ENCODE results near the gene LEP.
"Not testable (repeated sequence)": the region's sequence is repeated elsewhere in the genome, so short reads cannot be mapped to it uniquely, and the experiment has no call there.

Gene LEP

GRCh38 chr7:128268233-128268632 lies 27.2 kb downstream of the LEP start:
- H3K27me3 ChIP-seq (ENCODE audit: control insufficient read depth in 1 of 2, insufficient read depth in 2 of 2, low read length in 2 of 2), result peaks cover 12 to 16% of the 10 kb centered on the region in 2 donors
- H3K4me3 ChIP-seq (ENCODE audit: low read depth in 1 of 2, low read length in 2 of 2), result no peak overlapping the region
- peaks cover 37 to 45% of the 10 kb centered on the region in 2 donors for H3K4me1 ChIP-seq (ENCODE audit: control insufficient read depth in 1 of 2, insufficient read depth in 2 of 2, low read length in 2 of 2)
- H3K9me3 ChIP-seq (ENCODE audit: control insufficient read depth in 1 of 2, low read length in 2 of 2), result no peaks in the 10 kb centered on the region
- H3K27ac ChIP-seq (ENCODE audit: low read depth, low read length), result no peak overlapping the region
- H3K36me3 ChIP-seq (ENCODE audit: control insufficient read depth in 1 of 2, insufficient read depth in 2 of 2, low read length in 2 of 2), result no peaks in the 10 kb centered on the region
- H3K9ac ChIP-seq (ENCODE audit: low read depth in 1 of 2, low read length in 2 of 2), result no peak overlapping the region

- peak overlapping the region; percentile 30 to 40 for H3K4me3 ChIP-seq (ENCODE audit: low read depth in 1 of 2, low read length in 2 of 2)
Observed at GRCh38 chr7:128270826-128271272, 29.8 kb downstream of the LEP start.

DNA sequence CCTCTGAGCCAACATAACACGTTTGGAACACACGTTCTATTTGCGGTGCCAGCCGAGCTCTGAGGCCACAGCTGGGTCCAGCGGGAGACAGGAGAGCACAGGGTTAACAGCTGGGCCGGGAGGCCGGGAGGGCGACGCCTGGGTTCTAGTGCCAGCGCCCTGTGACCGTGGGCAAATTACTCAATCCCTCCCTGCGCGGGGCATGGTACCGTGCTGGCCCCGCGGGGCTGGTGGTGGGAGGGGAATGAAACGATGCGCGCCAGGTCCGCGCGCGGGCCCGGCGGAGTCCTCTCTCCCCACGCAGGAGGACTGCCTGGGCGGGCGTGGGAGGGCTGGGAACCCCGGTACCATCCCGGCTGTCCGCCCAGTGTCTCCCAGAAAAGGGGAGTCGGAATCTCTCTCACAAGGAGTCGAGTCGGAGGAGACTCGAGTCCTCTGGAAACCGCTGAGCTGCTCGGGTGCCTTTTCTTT lies 30.4 kb downstream of the LEP start:
- peak overlapping the region; percentile 35 to 40 for H3K4me3 ChIP-seq (ENCODE audit: low read depth in 1 of 2, low read length in 2 of 2)
- peaks cover 12 to 16% of the 10 kb centered on the region in 2 donors for H3K27me3 ChIP-seq (ENCODE audit: control insufficient read depth in 1 of 2, insufficient read depth in 2 of 2, low read length in 2 of 2)
- H3K27ac ChIP-seq (ENCODE audit: low read depth, low read length), result no peak overlapping the region
- H3K9ac ChIP-seq (ENCODE audit: low read depth in 1 of 2, low read length in 2 of 2), result no peak overlapping the region
- H3K9me3 ChIP-seq (ENCODE audit: control insufficient read depth in 1 of 2, low read length in 2 of 2), result no peaks in the 10 kb centered on the region
- no peaks in the 10 kb centered on the region for H3K36me3 ChIP-seq (ENCODE audit: control insufficient read depth in 1 of 2, insufficient read depth in 2 of 2, low read length in 2 of 2)
- peaks cover 18 to 24% of the 10 kb centered on the region in 2 donors for H3K4me1 ChIP-seq (ENCODE audit: control insufficient read depth in 1 of 2, insufficient read depth in 2 of 2, low read length in 2 of 2)

More at GRCh38 chr7:128270826-128271272, 29.8 kb downstream of the LEP start:
- H3K9me3 ChIP-seq (ENCODE audit: control insufficient read depth in 1 of 2, low read length in 2 of 2), result no peaks in the 10 kb centered on the region
- H3K27me3 ChIP-seq (ENCODE audit: control insufficient read depth in 1 of 2, insufficient read depth in 2 of 2, low read length in 2 of 2), result peaks cover 12 to 16% of the 10 kb centered on the region in 2 donors
- no peak overlapping the region for H3K9ac ChIP-seq (ENCODE audit: low read depth in 1 of 2, low read length in 2 of 2)
- no peak overlapping the region for H3K27ac ChIP-seq (ENCODE audit: low read depth, low read length)
- H3K4me1 ChIP-seq (ENCODE audit: control insufficient read depth in 1 of 2, insufficient read depth in 2 of 2, low read length in 2 of 2), result peaks cover 21 to 24% of the 10 kb centered on the region in 2 donors
- H3K36me3 ChIP-seq (ENCODE audit: control insufficient read depth in 1 of 2, insufficient read depth in 2 of 2, low read length in 2 of 2), result no peaks in the 10 kb centered on the region

DNA sequence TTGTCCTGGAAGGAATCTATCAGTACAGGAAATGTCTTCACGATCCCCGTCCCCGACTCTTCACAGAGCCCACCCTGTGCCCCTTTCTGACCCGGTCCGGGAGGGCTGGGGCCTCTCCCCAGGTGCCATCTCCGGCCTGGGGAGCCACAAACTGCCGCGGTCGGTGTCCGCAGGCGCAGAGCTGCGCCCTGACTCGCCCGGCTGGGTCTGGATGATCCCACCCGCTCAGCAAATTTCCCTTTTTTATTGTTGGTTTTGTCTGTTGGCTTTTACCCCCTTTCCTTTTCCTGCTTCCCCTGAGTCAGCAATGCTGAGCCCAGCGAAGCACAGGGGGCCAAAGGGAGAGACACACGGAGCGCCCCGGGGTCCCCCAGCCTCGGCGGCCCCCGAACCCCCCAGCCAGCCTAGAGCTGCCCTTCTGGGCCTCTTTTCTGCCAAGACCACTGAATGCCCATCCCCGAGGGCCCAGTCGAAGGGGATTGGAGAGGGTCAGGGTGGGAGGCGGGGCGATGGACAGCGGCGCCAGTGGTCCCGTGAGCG lies 30.9 kb downstream of the LEP start:
- Histone ChIP-seq H3K4me3 (ENCODE audit: low read depth in 1 of 2, low read length in 2 of 2) (peak overlapping the region in 1 of 2 donors; percentile 35), H3K9ac (ENCODE audit: low read depth in 1 of 2, low read length in 2 of 2) (no peak overlapping the region), H3K9me3 (ENCODE audit: control insufficient read depth in 1 of 2, low read length in 2 of 2) (no peaks in the 10 kb centered on the region), H3K36me3 (ENCODE audit: control insufficient read depth in 1 of 2, insufficient read depth in 2 of 2, low read length in 2 of 2) (no peaks in the 10 kb centered on the region), H3K27me3 (ENCODE audit: control insufficient read depth in 1 of 2, insufficient read depth in 2 of 2, low read length in 2 of 2) (peaks cover 12 to 16% of the 10 kb centered on the region in 2 donors), H3K4me1 (ENCODE audit: control insufficient read depth in 1 of 2, insufficient read depth in 2 of 2, low read length in 2 of 2) (peaks cover 13 to 18% of the 10 kb centered on the region in 2 donors), H3K27ac (ENCODE audit: low read depth, low read length) (no peak overlapping the region)

GRCh38 chr7:128274246-128274883 lies 33.3 kb downstream of the LEP start:
- Histone ChIP-seq H3K36me3 (ENCODE audit: control insufficient read depth in 1 of 2, insufficient read depth in 2 of 2, low read length in 2 of 2) (no peaks in the 10 kb centered on the region), H3K27ac (ENCODE audit: low read depth, low read length) (no peak overlapping the region), H3K9ac (ENCODE audit: low read depth in 1 of 2, low read length in 2 of 2) (no peak overlapping the region), H3K27me3 (ENCODE audit: control insufficient read depth in 1 of 2, insufficient read depth in 2 of 2, low read length in 2 of 2) (peaks cover 12% of the 10 kb centered on the region in 2 donors), H3K4me1 (ENCODE audit: control insufficient read depth in 1 of 2, insufficient read depth in 2 of 2, low read length in 2 of 2) (peaks cover 8 to 15% of the 10 kb centered on the region in 2 donors), H3K4me3 (ENCODE audit: low read depth in 1 of 2, low read length in 2 of 2) (no peak overlapping the region), H3K9me3 (ENCODE audit: control insufficient read depth in 1 of 2, low read length in 2 of 2) (peaks cover 0 to 3% of the 10 kb centered on the region in 2 donors)

- Histone ChIP-seq H3K4me3 (ENCODE audit: low read depth in 1 of 2, low read length in 2 of 2) (no peak overlapping the region), H3K9ac (ENCODE audit: low read depth in 1 of 2, low read length in 2 of 2) (no peak overlapping the region), H3K27me3 (ENCODE audit: control insufficient read depth in 1 of 2, insufficient read depth in 2 of 2, low read length in 2 of 2) (peaks cover 12% of the 10 kb centered on the region in 2 donors), H3K4me1 (ENCODE audit: control insufficient read depth in 1 of 2, insufficient read depth in 2 of 2, low read length in 2 of 2) (peaks cover 8 to 15% of the 10 kb centered on the region in 2 donors), H3K27ac (ENCODE audit: low read depth, low read length) (no peak overlapping the region), H3K9me3 (ENCODE audit: control insufficient read depth in 1 of 2, low read length in 2 of 2) (peaks cover under 1 to 3% of the 10 kb centered on the region in 2 donors), H3K36me3 (ENCODE audit: control insufficient read depth in 1 of 2, insufficient read depth in 2 of 2, low read length in 2 of 2) (no peaks in the 10 kb centered on the region)
Observed at GRCh38 chr7:128274884-128275603, 34.0 kb downstream of the LEP start.

- H3K27me3 ChIP-seq (ENCODE audit: control insufficient read depth in 1 of 2, insufficient read depth in 2 of 2, low read length in 2 of 2), result peaks cover 9 to 12% of the 10 kb centered on the region in 2 donors
- H3K9ac ChIP-seq (ENCODE audit: low read depth in 1 of 2, low read length in 2 of 2), result no peak overlapping the region
- H3K4me1 ChIP-seq (ENCODE audit: control insufficient read depth in 1 of 2, insufficient read depth in 2 of 2, low read length in 2 of 2), result peaks cover 8 to 13% of the 10 kb centered on the region in 2 donors
- H3K4me3 ChIP-seq (ENCODE audit: low read depth in 1 of 2, low read length in 2 of 2), result no peak overlapping the region
- peaks cover 6% of the 10 kb centered on the region in 2 donors for H3K9me3 ChIP-seq (ENCODE audit: control insufficient read depth in 1 of 2, low read length in 2 of 2)
- no peaks in the 10 kb centered on the region for H3K36me3 ChIP-seq (ENCODE audit: control insufficient read depth in 1 of 2, insufficient read depth in 2 of 2, low read length in 2 of 2)
- H3K27ac ChIP-seq (ENCODE audit: low read depth, low read length), result no peak overlapping the region
Observed at GRCh38 chr7:128275681-128276080, 34.6 kb downstream of the LEP start.

DNA sequence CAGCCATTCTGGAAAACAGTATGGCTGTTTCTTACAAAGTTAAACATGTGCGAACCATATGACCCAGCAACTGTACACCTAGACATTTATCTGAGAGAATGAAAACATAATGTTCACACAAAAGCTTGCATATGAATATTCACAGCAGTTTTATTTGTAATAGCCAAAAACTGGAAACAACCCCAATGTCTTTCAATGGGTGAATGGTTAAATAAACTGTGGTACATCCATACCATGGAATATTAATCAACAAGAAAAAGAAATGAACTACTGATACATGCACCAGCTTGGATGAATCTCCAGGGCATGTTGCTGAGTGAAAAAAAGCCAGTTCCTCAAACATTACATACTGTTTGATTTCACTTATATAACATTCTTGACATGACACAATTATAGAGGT lies 37.3 kb downstream of the LEP start:
- peaks cover 0 to 4% of the 10 kb centered on the region in 2 donors for H3K4me1 ChIP-seq (ENCODE audit: control insufficient read depth in 1 of 2, insufficient read depth in 2 of 2, low read length in 2 of 2)
- H3K36me3 ChIP-seq (ENCODE audit: control insufficient read depth in 1 of 2, insufficient read depth in 2 of 2, low read length in 2 of 2), result no peaks in the 10 kb centered on the region
- no peak overlapping the region for H3K4me3 ChIP-seq (ENCODE audit: low read depth in 1 of 2, low read length in 2 of 2)
- peaks cover 6 to 10% of the 10 kb centered on the region in 2 donors for H3K9me3 ChIP-seq (ENCODE audit: control insufficient read depth in 1 of 2, low read length in 2 of 2)
- H3K27me3 ChIP-seq (ENCODE audit: control insufficient read depth in 1 of 2, insufficient read depth in 2 of 2, low read length in 2 of 2), result no peaks in the 10 kb centered on the region
- no peak overlapping the region for H3K9ac ChIP-seq (ENCODE audit: low read depth in 1 of 2, low read length in 2 of 2)
- H3K27ac ChIP-seq (ENCODE audit: low read depth, low read length), result no peak overlapping the region

GRCh38 chr7:128279124-128279713 lies 38.1 kb downstream of the LEP start:
- no peaks in the 10 kb centered on the region for H3K36me3 ChIP-seq (ENCODE audit: control insufficient read depth in 1 of 2, insufficient read depth in 2 of 2, low read length in 2 of 2)
- peaks cover 0 to 4% of the 10 kb centered on the region in 2 donors for H3K4me1 ChIP-seq (ENCODE audit: control insufficient read depth in 1 of 2, insufficient read depth in 2 of 2, low read length in 2 of 2)
- H3K27me3 ChIP-seq (ENCODE audit: control insufficient read depth in 1 of 2, insufficient read depth in 2 of 2, low read length in 2 of 2), result no peaks in the 10 kb centered on the region
- no peak overlapping the region for H3K9ac ChIP-seq (ENCODE audit: low read depth in 1 of 2, low read length in 2 of 2)
- H3K9me3 ChIP-seq (ENCODE audit: control insufficient read depth in 1 of 2, low read length in 2 of 2), result peaks cover 6 to 10% of the 10 kb centered on the region in 2 donors
- H3K4me3 ChIP-seq (ENCODE audit: low read depth in 1 of 2, low read length in 2 of 2), result no peak overlapping the region
- H3K27ac ChIP-seq (ENCODE audit: low read depth, low read length), result no peak overlapping the region

GRCh38 chr7:128280451-128280850 lies 39.4 kb downstream of the LEP start:
- not testable (repeated sequence) for H3K4me3 ChIP-seq (ENCODE audit: low read depth in 1 of 2, low read length in 2 of 2); H3K9me3 ChIP-seq (ENCODE audit: control insufficient read depth in 1 of 2, low read length in 2 of 2); H3K36me3 ChIP-seq (ENCODE audit: control insufficient read depth in 1 of 2, insufficient read depth in 2 of 2, low read length in 2 of 2); H3K27me3 ChIP-seq (ENCODE audit: control insufficient read depth in 1 of 2, insufficient read depth in 2 of 2, low read length in 2 of 2); H3K27ac ChIP-seq (ENCODE audit: low read depth, low read length); H3K9ac ChIP-seq (ENCODE audit: low read depth in 1 of 2, low read length in 2 of 2); H3K4me1 ChIP-seq (ENCODE audit: control insufficient read depth in 1 of 2, insufficient read depth in 2 of 2, low read length in 2 of 2)
